ENCODE results near the gene WDR4. TPM values are rescaled to one million over a fixed set of nuclear protein-coding genes. Genes with fewer than 3 reads are reported as not detected.

WDR4 gene
- total and polyA plus RNA-seq, 2 experiments from 2014 or later, result 22.5 to 50.2 TPM

DNA sequence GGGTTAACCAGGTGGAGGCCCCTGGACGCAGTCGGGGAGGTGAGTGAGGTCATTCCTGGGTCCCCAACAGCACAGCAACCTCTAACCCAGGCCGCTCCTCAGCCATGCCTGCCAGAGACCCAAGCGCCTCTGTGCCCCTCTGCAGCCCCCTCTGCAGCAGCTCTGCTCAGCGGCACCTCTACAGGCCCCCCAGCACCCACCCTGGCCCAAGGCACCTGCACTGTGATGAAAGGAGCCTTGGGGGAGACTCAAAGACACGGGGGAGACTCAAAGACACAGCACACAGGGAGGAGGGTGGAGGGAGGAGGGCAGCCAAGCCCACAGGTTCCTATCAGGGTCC, 19.5 kb downstream of the WDR4 start:
- H3K27ac ChIP-seq (ENCODE audit: low read depth), result no peak overlapping the region
- H4K20me1 ChIP-seq (replicated peaks; ENCODE audit: insufficient read depth), result peaks cover 40% of the 10 kb centered on the region
- peaks cover 72% of the 10 kb centered on the region for H3K79me2 ChIP-seq (replicated peaks; ENCODE audit: insufficient read depth)
- H3F3A ChIP-seq (replicated peaks; ENCODE audit: low read depth), result peaks cover 62% of the 10 kb centered on the region
- Mint-ChIP-seq H3K9me3 (no peaks in the 10 kb centered on the region), H3K36me3 (ENCODE audit: low read depth) (peaks cover 79% of the 10 kb centered on the region), H3K27me3 (ENCODE audit: insufficient read depth, low read depth, poor library complexity) (peaks cover 13% of the 10 kb centered on the region), H3K27ac (no peak overlapping the region), H3K4me1 (peaks cover 7% of the 10 kb centered on the region; the same call in 2 of the 3 replicates), H3K4me3 (no peak overlapping the region)
- H2AFZ ChIP-seq, result no peak overlapping the region
- H3K36me3 ChIP-seq (ENCODE audit: insufficient read depth), result peaks cover 48% of the 10 kb centered on the region
- no peak overlapping the region for H3K4me3 ChIP-seq
- H3K9me2 ChIP-seq (ENCODE audit: insufficient read depth), result no peaks in the 10 kb centered on the region
- no peaks in the 10 kb centered on the region for H3K27me3 ChIP-seq (ENCODE audit: insufficient read depth)
- H3K4me2 ChIP-seq, result no peak overlapping the region
- DNase-seq (ENCODE audit: low spot score), result no peak
- ATAC-seq, result no peak
- TF ChIP-seq EZH2 (IDR thresholded peaks at IDR 0.05; ENCODE audit: low read depth, unreplicated experiment) (no peak), JUNB (IDR thresholded peaks at IDR 0.05; ENCODE audit: unreplicated experiment) (no peak), STAT1 (IDR thresholded peaks at IDR 0.05; ENCODE audit: unreplicated experiment) (no peak), POLR2AphosphoS5 (IDR thresholded peaks at IDR 0.05; ENCODE audit: low read depth) (no peak)
- TF ChIP-seq, protein P1, sequence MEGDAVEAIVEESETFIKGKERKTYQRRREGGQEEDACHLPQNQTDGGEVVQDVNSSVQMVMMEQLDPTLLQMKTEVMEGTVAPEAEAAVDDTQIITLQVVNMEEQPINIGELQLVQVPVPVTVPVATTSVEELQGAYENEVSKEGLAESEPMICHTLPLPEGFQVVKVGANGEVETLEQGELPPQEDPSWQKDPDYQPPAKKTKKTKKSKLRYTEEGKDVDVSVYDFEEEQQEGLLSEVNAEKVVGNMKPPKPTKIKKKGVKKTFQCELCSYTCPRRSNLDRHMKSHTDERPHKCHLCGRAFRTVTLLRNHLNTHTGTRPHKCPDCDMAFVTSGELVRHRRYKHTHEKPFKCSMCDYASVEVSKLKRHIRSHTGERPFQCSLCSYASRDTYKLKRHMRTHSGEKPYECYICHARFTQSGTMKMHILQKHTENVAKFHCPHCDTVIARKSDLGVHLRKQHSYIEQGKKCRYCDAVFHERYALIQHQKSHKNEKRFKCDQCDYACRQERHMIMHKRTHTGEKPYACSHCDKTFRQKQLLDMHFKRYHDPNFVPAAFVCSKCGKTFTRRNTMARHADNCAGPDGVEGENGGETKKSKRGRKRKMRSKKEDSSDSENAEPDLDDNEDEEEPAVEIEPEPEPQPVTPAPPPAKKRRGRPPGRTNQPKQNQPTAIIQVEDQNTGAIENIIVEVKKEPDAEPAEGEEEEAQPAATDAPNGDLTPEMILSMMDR (conservative IDR thresholded peaks at IDR 0.05; ENCODE audit: low read depth in 2 of 2), result no peak
- TF ChIP-seq, protein P2, sequence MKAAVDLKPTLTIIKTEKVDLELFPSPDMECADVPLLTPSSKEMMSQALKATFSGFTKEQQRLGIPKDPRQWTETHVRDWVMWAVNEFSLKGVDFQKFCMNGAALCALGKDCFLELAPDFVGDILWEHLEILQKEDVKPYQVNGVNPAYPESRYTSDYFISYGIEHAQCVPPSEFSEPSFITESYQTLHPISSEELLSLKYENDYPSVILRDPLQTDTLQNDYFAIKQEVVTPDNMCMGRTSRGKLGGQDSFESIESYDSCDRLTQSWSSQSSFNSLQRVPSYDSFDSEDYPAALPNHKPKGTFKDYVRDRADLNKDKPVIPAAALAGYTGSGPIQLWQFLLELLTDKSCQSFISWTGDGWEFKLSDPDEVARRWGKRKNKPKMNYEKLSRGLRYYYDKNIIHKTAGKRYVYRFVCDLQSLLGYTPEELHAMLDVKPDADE (IDR thresholded peaks at IDR 0.05), result no peak
- TF ChIP-seq, protein P3, sequence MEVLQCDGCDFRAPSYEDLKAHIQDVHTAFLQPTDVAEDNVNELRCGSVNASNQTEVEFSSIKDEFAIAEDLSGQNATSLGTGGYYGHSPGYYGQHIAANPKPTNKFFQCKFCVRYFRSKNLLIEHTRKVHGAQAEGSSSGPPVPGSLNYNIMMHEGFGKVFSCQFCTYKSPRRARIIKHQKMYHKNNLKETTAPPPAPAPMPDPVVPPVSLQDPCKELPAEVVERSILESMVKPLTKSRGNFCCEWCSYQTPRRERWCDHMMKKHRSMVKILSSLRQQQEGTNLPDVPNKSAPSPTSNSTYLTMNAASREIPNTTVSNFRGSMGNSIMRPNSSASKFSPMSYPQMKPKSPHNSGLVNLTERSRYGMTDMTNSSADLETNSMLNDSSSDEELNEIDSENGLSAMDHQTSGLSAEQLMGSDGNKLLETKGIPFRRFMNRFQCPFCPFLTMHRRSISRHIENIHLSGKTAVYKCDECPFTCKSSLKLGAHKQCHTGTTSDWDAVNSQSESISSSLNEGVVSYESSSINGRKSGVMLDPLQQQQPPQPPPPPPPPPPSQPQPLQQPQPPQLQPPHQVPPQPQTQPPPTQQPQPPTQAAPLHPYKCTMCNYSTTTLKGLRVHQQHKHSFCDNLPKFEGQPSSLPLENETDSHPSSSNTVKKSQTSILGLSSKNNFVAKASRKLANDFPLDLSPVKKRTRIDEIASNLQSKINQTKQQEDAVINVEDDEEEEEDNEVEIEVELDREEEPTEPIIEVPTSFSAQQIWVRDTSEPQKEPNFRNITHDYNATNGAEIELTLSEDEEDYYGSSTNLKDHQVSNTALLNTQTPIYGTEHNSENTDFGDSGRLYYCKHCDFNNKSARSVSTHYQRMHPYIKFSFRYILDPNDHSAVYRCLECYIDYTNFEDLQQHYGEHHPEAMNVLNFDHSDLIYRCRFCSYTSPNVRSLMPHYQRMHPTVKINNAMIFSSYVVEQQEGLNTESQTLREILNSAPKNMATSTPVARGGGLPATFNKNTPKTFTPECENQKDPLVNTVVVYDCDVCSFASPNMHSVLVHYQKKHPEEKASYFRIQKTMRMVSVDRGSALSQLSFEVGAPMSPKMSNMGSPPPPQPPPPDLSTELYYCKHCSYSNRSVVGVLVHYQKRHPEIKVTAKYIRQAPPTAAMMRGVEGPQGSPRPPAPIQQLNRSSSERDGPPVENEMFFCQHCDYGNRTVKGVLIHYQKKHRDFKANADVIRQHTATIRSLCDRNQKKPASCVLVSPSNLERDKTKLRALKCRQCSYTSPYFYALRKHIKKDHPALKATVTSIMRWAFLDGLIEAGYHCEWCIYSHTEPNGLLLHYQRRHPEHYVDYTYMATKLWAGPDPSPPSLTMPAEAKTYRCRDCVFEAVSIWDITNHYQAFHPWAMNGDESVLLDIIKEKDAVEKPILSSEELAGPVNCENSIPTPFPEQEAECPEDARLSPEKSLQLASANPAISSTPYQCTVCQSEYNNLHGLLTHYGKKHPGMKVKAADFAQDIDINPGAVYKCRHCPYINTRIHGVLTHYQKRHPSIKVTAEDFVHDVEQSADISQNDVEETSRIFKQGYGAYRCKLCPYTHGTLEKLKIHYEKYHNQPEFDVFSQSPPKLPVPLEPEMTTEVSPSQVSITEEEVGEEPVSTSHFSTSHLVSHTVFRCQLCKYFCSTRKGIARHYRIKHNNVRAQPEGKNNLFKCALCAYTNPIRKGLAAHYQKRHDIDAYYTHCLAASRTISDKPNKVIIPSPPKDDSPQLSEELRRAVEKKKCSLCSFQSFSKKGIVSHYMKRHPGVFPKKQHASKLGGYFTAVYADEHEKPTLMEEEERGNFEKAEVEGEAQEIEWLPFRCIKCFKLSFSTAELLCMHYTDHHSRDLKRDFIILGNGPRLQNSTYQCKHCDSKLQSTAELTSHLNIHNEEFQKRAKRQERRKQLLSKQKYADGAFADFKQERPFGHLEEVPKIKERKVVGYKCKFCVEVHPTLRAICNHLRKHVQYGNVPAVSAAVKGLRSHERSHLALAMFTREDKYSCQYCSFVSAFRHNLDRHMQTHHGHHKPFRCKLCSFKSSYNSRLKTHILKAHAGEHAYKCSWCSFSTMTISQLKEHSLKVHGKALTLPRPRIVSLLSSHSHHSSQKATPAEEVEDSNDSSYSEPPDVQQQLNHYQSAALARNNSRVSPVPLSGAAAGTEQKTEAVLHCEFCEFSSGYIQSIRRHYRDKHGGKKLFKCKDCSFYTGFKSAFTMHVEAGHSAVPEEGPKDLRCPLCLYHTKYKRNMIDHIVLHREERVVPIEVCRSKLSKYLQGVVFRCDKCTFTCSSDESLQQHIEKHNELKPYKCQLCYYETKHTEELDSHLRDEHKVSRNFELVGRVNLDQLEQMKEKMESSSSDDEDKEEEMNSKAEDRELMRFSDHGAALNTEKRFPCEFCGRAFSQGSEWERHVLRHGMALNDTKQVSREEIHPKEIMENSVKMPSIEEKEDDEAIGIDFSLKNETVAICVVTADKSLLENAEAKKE (CRISPR knock-in tag; IDR thresholded peaks at IDR 0.05), result no peak
- no peaks in the 10 kb centered on the region for H3K4me1 ChIP-seq (ENCODE audit: insufficient read depth)

Measured in GM23338 (cell line).